NCI-H460 (cell line): ENCODE results near the gene EFCAB11. TPM values are rescaled to one million over a fixed set of nuclear protein-coding genes. Genes with fewer than 3 reads are reported as not detected.
"Not testable (repeated sequence)": the region's sequence is repeated elsewhere in the genome, so short reads cannot be mapped to it uniquely, and the experiment has no call there.

ENCODE experiments used
- DNase-seq: peaks from one replicate; pipeline ENCODE4 v3.0.0-alpha.2; 2016; ENCODE audit warnings: low read depth; ENCODE audit errors: extremely low read depth
- total RNA-seq: library from RNA; depleted of rRNA; stranded (reverse); fragments of >200 nt; shearing (Covaris generic); gene quantifications from 2 replicates; pipeline ENCODE4 v1.2.3, GENCODE V29; 2014

The EFCAB11 gene
- total RNA-seq, 1 experiment from 2014 or later: 18.1 TPM

DNA sequence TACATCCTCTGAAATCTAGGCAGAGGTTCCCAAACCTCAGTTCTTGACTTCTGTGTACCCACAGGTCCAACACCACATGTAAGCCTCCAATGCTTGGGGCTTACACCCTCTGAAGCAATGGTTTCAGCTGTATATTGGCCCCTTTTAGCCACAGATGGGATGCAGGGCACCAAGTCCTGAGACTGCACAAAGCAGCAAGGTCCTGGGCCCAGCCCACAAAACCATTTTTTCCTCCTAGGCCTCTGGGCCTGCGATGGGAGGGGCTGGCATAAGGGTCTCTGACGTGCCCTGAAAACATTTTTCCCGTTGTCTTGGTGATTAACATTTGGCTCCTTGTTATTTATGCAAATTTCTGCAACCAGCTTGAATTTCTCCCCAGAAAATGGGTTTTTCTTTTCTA lies 80.4 kb downstream of the EFCAB11 start:
- not testable (repeated sequence) for DNase-seq

DNA sequence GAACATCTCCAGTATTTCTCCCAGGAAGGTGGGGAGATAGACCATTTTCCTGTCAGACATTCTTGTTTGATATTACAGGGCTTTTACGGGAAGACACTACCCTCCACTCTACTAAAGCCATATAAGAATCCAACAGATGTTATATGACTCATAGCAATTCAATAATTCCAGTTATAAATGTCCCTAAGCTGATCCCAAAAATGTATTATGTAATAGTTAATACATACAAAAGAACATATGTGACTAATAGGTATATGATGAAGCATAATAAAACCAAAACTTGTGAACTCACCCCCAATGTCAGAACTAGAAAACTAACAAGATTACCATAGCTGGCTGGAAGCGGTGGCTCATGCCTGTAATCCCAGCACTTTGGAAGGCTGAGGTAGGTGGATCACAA lies 84.2 kb downstream of the EFCAB11 start:
- no peak for DNase-seq

- DNase-seq: no peak
Observed at GRCh38 chr14:89869606-89870005, 84.9 kb downstream of the EFCAB11 start.

GRCh38 chr14:89866458-89866857 lies 88.1 kb downstream of the EFCAB11 start:
- no peak for DNase-seq

DNA sequence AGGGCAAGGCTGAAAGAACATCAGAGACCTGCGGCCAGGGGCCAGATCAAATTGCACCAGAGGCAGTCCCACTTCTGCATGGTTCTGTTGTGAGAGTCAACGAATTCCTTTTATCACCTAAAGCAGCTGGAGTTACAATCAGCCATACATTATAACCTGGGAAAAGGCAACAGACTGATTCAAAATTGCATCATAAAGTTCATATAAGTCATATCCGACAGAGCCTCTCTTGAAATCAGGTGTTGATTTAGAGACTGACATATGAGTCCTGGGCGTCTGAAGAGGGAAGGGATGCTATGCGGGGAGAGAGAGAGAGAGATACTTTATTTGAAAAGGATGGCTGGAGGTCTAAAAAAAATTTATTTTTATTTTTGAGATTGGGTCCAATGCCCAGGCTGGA lies 89.4 kb downstream of the EFCAB11 start:
- DNase-seq: no peak

DNA sequence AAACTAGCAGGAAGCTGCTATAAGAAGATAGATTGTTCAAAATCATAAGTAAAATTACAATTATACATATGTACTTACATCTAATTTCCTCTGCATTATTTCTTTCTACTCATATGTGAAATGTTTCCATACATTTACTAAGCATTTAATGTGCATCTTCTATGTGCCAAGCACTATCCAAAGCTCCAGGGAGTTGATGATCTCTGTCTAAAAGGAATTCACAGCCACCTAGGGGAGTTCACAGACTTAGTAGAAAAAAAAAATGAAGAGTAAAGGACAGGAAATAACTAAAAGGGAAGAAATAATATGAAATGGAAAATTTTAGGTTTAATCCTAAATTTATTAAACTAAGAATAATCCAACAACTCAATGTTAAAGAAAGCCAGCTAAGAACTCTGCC lies 91.7 kb downstream of the EFCAB11 start:
- no peak for DNase-seq

- DNase-seq: no peak
Observed at GRCh38 chr14:89861630-89862029, 92.9 kb downstream of the EFCAB11 start.

GRCh38 chr14:89858089-89858488 lies 96.4 kb downstream of the EFCAB11 start:
- no peak for DNase-seq

DNA sequence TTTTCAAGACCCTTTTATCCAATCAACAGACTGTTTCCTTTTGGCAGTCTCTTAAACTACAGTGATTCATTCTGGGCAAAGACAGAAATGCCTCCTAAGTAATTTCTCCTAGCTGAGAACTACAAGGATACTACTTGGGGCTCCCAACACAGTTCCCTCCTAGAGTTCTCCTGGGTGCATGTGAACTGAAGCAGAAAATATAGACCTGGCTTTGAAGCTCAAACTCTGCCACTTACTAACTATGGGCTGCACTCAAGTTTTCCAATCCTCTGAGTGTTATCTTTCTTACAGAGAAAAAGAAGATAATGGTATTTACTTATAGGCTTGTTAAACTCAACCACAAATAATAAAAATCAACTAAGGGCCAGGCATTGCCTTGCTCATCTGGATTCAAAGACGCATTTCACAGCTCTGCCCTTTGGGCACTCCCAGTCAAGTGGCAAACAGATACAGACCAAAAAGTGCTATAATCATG lies 97.6 kb downstream of the EFCAB11 start:
- DNase-seq: no peak

- DNase-seq: no peak
Observed at GRCh38 chr14:89855961-89856656, 98.4 kb downstream of the EFCAB11 start.

DNA sequence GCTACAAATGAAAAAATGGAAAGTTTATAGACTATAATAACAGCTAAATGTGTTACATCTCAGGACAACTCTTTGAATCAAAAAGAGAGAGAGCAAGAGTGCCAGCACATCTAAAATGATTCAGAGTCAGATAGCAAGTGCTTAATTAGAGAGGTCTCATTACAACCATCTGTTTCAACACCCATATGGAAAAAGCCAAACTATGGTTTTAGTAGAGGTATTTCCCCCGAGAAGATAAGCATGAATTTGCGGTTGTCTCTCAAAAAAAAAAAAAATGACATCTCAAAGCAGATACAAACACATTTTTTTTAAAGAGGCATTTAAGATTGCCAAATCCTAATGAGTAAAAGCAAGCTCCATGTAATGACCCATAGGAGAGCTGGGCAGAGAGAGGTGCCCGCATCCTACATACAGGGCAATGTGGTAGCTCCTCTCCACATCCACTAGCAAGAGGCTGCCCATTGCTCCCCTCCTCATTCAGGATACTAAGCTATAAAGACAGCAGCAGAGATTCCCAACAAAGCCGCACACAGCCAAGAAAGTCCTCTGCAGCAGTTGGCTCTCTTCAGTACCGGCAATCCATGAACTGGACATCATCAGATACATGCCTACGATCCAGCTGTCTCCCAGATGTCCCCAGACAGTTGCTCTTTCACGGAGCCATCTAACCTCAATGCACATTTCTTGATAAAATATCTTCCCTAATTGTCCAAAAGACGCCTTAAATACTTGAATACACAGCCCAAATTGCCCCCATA lies 100.4 kb downstream of the EFCAB11 start:
- no peak for DNase-seq

- no peak for DNase-seq
Observed at GRCh38 chr14:89851106-89851505, 103.4 kb downstream of the EFCAB11 start.

GRCh38 chr14:89849931-89850330 lies 104.6 kb downstream of the EFCAB11 start:
- DNase-seq: no peak

DNA sequence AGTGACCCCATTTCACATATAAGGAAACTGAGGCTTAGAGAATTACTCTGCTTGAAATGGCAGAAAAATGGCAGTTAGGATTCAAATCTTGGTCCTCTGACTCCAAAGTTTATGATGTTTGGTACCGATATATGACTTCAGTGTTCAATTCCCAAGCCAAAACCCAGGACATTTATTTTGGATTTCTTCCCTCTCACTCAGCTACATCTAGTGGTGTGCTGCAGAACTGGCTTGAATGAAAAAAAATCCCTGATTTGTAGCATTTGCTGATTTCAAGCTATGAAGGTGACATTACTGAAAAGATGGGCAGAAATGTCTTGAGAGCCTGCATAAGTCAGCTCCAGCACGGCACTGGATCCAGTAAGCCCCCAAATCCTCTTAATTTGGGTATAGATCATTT lies 106.4 kb downstream of the EFCAB11 start:
- no peak for DNase-seq

GRCh38 chr14:89845346-89845745 lies 109.2 kb downstream of the EFCAB11 start:
- no peak for DNase-seq

DNA sequence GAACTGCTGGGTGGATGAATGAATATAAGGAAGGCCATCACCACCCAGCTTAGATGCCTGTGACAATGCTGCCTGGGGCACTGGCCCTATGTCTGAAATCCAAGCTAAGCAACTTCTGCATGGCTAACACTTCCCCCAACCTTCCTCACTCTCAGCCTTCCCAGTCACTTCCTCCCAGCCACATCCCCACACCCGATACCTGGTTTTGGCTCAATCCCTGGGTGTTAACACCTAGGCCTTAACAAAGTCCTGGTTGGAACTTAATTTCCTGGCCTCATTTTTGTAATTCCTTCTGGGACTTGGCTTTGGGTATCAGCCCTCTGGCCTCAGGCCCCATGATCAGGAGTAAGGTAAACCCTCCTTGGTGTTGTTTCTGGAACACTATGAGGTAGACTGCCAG lies 110.0 kb downstream of the EFCAB11 start:
- no peak for DNase-seq

- DNase-seq: no peak
Observed at GRCh38 chr14:89842837-89843236, 111.7 kb downstream of the EFCAB11 start.

DNA sequence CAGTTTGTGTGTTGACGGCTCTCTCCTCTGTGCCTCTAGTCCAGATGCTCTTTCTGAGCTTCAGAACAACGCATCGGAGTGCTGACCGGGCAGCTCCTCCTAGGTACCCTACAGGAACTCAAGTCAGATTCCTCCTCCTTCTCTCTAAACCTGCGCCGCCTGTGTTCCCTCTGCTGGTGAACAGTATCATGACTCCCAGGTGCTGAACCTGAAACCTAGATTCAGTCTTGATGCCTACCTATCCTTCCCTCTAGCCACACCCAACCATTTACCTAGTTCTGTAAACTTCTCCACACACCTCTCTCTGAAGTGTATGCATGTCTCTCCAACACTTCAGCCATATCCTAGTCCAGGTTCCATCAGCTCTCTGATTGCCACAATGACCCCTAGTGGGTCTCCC lies 112.7 kb downstream of the EFCAB11 start:
- no peak for DNase-seq

DNA sequence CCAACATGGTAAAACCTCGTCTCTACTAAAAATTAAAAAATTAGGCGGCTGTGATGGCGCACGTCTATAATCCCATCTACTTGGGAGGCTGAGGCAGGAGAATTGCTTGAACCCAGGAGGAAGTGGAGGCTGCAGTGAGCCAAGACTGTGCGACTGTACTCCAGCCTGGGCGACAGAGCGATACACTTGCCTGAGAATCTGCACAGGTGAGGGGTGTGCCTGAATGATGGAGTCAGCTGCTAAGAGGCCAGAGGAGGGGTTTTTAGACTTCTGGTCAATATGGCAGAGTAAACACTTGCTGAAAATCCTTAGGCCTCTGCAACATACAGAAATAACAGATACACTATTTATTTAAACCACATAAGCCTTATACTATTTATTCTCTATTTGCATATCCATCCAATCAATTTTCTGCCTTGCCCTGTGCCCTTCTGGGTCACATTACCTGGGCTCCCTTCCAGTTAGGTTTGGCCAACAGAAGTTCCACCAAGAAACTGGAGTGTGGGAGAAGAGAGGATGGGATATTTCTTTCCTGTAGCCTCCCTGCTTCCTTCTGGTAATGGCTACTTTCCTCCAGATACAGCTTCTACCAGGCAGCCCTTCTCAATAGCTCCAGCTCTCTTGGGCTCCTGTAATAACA lies 117.6 kb downstream of the EFCAB11 start:
- no peak for DNase-seq

DNA sequence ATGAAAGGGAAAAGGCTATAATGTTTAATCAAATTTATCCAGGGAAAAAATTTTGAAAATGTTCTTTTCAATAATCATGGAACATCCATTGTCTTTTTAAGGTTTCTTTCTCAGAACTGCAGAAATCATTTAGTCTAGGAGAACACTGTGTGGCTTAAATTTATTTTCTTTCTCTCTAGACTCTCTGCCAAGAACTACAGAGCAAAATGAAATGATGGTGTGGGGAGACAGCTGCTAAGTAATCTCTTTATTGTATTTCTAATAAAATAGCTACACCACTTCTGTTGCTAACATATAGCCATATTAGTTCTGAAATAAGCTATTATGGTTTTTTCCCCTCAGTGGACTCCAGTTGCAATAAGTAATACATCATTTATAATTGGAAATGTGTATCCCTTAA lies 120.9 kb downstream of the EFCAB11 start:
- DNase-seq: no peak

GRCh38 chr14:89833120-89833532 lies 121.4 kb downstream of the EFCAB11 start:
- DNase-seq: no peak
